Activated effector memory CD4-positive, alpha-beta T cell treated with anti-CD3 and anti-CD28 coated beads, Interleukin-2, amount 50 U/mL, for 16 hours (primary cell): ENCODE data around the gene GORAB.

Source experiments
- DNase-seq: peaks from one replicate; pipeline ENCODE4 v3.0.0-alpha.2; 2020

Gene GORAB, protein sequence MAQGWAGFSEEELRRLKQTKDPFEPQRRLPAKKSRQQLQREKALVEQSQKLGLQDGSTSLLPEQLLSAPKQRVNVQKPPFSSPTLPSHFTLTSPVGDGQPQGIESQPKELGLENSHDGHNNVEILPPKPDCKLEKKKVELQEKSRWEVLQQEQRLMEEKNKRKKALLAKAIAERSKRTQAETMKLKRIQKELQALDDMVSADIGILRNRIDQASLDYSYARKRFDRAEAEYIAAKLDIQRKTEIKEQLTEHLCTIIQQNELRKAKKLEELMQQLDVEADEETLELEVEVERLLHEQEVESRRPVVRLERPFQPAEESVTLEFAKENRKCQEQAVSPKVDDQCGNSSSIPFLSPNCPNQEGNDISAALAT

DNA sequence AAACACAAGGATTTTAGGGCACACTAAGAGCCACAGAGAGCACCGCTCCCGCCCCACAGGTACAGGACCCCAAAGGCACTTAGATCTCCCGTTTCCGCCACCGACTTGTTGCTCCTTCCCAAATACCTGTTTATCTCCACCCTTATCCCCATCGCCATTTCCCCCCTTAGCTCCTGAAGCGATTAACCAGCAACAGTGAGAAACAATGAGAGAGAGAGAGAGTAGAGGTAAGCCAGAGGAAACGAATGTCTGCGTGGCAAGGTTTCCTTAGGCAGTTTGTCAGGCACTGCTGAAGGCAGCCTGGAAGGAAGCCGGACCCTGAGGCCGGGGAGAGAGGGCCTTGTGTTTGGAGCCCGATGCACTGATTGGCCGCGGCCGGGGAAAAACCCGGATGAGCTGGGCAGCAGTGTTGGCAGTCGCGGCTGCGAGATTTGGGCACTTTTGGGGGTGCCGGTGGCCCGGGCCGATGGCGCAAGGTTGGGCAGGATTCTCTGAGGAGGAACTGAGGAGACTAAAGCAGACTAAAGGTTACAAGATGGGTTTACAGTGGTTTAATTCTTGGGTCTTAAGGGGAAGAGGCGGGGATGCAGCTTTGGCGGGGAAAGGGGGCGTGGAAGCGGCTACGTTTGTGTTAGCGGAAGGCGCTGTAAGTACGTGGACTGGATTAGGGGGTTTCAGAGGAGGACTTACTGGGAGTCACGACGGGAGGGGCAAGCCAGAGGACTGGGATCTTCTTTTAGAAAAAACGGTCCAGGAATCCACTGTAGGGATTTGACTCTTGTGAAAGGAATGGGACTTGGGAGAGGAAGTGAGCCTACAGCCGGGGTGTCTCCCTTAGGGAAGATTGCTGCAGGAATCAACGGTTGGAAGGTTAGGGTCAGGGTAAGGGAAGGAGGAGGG is at the start of gene GORAB:
GORAB (plus strand) TSS at position 409 of the 900 bp plus-strand sequence; CDS start at position 467, 58 bp downstream.
- DNase-seq: peak; percentile 94

DNA sequence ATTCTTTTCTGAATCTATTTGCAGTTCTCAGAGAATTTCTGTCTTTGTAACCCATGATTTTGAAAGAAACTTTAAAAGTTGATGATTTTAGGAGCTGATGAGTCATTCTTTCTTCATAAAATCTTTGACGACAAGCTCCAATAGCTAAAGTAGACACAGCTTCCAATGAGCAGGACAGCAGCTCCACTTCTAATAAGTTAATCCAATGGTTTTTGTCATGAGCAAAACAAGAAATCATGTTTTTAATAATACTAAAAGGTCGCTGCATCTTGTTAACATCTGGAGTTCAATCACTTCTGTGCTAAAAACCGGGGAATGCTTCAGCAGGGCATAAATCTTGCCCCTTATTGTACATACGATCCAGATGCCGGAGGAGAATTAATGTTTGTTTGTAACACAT is 48.9 kb upstream of the GORAB start:
- DNase-seq: no peak

DNA sequence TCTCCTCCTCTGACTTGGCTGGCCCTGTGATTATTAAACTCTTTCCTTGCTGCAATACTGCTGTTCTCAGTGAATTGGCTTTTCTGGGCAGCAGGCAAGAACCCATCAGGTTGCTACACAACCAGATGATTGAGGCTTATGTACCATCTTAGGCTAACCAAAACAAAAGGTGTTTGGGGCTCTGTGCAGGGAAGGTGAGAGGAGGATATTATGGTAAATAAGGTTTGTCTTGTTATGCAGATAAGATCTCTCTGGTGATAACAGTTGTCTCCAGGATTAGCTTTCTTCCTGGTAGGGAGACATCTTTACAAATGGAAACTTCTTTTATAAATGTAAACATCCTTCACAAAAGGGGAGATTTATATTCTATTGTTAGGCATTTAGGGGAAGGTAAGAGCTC is 44.5 kb upstream of the GORAB start:
- DNase-seq: no peak

DNA sequence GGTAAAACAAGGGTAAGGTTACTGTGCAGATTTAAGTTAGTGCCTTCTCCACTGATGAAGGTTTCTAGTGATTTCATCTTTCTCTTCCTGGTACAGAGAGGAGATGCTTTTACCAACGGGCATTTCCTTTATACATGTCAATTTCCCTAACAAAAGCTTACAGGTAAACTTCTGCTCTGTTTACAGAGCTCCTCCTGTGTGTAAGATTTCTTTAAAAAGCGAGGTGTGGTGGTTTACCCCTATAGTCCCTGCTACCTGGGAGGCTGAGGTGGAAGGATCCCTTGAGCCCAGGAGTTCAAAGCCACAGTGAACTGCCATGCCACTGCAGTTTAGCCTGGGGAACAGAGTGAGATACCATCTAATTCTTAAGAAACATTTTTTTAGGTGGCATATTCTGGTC is 40.7 kb upstream of the GORAB start:
- no peak for DNase-seq

DNA sequence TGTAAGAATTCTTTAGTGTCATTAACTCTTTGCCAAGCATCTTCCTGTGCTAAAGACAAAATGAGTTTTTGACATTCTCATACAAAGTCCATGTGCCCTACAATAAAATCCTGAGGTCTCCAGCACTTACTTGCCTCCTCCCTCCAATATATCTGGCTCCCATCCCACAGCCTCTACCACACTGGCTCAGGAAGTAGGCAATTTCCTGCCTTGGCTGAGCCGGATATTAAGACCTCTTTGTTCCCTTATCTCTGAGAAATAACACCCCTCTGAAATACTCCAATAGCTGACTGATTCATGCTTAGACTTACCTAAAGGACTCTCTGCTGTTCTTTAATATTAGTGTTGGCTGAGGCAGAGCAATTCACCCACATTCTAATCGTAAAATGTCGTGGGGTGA is 37.6 kb upstream of the GORAB start:
- no peak for DNase-seq

DNA sequence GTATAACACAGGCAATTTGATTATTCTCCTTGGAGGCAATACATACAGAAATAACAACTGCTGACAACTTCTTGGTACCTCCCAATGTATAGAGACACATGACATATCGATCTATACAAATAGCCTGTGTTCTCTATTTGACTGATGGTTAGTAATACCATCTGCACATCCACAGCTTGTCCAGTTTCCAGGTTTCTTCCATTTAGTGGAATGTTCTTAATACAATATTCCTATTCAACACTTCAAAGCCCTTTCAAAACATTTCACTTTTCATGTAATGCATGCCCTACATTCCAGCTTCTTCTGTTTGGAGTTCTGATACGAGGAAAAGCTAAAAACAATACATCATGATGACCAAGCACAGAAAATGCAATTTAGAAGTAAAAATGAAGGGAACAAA is 37.0 kb upstream of the GORAB start:
- DNase-seq: no peak

DNA sequence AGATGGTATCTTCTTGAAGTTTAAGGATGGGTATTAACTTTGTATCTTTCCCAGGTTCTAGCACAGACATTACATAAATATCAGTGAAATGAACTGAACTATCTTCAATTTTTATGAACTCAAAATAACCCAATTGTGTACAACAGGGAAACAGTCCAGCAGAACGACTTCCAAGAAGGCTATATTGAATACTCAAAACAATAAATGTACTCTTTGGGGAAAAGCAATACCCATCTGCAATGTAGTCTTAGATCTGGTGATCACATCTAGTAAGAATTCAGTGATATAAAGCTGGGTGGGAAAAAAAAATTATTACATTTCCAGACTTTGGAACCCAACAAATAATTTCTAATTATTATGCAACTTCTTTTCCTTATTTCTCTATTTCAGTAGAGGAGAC is 33.1 kb upstream of the GORAB start:
- no peak for DNase-seq

DNA sequence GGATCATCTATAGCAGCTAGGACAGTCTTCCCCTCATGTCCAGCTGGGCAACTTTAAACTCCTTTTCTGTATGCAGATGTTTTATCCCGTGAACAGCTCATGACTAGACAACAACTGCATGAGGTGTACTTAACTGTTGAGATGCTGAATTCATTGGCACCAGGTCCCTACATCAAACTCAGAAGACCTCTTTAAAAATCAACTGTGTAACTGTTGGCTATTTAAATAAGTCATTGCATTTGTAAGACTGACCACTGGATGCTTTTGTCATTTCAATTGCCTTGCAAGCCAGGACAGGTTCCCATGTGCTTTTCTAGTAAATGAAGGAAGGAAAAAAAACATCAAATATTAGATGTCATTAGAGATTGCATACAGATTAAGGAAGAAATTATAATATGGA is 28.3 kb upstream of the GORAB start:
- DNase-seq: no peak

DNA sequence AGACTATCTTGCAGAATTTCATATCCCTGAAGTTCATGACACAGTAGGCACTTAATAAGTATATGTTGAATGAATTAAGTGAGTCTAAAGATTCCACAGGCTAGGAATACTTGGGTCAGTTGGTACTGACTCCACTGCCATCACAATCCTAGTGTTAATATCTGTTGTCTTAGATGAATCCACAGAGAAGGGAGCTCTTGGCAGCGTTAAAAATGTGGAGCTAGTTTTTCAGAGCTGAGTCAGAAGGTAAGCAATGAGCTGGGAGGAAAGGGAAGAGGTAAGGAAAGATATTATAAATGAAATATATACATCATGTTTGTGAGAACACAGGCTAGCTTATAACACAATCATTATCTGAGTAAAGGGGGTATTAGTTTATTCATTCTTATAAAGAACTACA is 21.8 kb upstream of the GORAB start:
- no peak for DNase-seq

DNA sequence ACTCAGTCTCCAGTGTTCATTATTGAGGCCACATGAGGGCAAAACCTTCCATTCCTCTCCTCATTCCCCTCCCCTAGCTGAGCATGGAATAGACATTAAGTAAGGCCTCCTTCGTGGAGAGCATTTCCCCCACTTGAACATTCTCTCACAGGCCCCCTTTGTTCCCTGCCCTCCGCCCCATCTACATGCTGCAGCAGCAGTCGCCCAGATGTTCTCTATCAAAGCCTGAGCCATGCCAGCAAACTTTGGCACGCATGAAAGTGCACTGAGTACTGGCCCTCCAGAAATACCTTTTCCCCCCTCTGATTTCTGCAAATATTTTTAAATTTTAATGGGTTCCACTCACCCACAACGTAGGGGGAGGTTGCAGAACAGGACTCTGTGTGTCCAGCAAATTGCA is 20.9 kb upstream of the GORAB start:
- DNase-seq: no peak

DNA sequence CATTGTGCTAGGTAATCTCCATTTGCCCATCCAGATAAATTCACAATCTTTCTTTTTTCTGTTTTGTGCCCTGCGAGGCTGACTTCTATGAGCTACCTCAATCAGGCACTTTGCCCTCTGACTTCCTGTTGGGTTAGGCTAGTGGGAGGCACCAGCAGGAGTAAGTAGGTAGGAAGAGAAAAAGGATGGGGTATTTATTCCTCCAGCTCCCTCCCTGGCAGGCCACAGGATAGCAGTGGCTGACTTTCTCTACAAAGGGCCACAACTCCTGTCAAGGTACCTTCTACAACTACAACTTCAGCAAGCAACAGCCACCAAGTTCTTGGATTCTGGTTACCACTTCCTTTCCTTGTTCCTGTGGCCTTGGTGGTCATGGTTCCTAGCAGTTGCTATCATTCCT is 18.8 kb upstream of the GORAB start:
- no peak for DNase-seq

DNA sequence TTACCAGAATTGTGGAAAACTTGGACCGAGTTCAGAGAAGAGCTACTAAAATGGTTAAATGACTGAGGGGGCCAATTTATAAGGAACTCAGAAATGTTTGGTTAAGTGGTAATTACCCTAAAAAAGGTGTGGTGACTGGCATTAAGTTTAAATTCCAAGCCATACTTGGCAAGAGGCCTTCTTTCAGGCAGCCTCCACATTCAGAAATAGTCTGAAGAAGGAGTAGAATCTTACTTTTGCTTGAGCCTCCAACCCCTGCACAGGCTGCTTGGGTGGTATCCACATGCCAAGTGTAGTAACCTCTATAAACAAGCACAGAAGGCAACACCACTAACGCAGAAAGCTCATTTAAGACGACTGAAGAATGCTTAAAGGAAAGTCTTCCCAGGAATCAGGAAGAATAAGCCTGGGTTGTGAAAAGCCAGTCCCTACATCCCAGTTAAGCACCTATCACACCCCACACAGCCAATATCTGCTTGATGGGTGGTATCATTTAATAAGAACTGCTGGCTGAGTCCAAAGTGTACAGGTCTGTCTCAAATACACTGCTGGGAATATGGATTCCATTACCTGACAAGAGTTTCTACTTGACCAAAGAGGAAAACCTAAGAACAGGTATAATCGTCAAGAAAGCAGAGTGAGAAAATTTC is 13.7 kb upstream of the GORAB start:
- DNase-seq: no peak

DNA sequence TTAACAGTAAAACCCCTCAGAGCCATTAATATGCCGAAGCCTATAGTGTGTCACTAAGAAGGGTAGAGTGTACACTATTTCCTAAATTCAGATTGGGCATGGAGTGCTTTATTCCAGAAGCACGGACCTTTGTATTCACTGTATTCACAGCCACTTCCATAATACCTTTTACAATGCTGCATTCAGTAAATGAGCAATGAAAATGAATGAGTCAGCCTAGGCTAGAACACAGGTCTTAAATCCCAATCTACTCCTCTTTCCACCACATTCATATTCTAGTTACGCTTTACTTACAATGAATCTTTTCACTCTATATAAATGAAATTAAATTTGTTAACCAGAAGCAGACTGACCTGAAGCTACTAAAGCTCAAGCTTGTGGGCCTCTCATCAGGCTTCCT is 13.0 kb upstream of the GORAB start:
- DNase-seq: no peak

DNA sequence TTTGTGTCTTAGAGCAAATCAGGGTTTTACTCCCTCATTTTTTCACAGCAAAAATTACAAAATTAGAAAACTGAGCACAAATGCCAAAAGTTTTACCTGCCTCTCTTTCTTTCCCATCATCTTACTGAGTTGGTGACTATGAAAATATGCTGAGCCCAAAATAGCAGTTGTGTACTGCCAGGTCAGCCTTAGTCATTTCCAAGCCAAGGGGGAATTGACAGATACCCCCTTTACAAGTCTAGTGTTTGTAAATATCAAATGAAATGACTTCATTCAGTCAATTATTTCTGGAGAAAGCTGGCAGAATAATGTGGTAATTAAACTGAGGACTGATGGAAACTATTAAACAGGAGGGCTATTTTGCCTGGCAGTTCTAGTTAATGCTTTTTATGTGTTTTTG is 11.4 kb upstream of the GORAB start:
- no peak for DNase-seq

DNA sequence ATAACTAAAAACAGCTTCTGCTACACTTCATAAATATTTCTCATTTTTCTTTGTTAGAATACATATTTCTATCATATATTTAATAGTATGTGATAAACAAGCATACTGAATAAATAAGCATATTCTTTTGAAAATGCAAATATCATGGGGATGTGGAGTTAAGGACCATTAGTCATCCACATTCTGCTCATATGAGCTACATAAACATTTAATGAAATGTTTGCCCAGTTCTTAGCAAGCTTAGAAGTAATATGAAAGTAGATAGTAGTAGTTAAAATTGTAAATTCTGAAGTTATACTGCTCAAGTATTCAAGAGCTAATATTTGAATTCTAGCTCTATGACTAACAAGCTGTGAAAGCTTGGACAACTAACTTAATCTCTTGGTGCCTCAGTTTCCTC is 10.1 kb upstream of the GORAB start:
- no peak for DNase-seq

DNA sequence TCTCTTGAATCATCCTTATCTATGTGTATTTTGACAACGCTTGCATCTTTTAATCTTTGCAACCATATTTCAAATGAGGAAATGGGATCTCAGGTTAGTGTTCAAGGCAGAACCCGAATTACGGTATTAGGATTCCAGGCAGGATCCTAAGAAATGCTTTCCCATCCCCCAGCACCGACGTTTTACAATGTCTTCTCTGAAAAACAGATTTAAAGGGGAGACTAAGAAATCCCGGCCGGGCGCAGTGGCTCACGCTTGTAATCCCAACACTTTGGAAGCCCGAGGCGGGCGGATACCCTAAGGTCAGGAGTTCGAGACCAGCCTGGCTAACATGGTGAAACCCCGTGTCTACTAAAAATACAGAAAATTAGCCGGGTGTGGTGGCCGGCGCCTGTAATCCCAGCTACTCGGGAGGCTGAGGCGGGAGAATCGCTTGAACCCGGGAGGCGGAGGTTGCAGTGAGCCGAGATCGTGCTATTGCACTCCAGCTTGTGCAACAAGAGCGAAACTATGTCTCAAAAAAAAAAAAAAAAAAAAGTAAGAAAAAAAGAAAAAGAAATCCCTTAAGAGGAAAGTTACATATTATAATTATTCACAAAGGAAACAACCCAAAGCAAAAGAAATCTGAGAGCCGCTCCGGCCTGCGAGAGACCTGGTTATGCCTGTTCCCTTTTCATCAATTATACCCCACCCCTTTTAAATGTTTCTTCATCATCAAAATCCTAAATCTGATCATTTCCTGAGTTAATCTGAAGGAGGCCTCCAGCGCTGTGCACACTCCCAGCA is 801 bp upstream of the GORAB start:
- no peak for DNase-seq

DNA sequence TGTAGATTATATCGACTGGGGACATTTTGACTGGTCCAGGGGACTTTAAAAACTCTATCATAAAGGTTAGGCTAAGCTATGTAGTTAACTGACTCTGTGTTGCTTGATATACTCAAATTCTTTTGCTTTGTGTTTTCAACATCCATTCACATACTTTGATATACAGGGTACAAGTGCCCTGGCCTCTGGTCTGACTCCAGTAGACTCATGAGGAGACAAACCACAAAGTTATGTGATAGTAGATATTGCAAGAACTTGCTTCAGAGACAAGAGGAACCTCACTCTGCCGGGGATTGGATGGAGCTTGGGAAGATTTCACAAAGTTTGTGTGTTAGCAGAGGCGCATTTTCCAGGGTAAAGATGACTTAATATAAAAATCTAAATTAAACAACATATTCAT is 1.3 kb downstream of the GORAB start:
- DNase-seq: no peak

DNA sequence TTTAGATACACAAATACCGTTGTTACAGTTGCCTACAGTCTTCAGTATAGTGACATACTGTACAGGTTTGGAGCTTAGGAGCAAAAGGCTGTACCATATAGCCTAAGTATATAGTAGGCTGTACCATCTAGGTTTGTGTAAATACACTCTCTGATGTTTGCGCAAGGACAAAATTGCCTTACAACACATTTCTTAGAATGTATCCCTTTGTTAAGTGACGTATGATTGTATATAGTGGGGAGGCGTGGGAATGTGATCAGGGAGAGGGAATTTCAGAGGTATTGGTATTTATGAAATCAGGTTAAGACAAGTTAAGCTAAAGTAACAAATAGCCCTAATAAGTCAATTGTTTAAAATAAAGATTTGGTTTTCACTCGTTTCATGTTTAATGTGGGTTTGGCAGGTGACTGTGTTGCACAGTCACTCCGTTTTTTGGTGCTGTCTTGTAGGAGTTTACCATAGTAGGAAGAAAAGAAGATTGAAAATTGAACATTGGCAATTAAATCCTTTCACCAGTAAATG is 2.7 kb downstream of the GORAB start:
- no peak for DNase-seq

DNA sequence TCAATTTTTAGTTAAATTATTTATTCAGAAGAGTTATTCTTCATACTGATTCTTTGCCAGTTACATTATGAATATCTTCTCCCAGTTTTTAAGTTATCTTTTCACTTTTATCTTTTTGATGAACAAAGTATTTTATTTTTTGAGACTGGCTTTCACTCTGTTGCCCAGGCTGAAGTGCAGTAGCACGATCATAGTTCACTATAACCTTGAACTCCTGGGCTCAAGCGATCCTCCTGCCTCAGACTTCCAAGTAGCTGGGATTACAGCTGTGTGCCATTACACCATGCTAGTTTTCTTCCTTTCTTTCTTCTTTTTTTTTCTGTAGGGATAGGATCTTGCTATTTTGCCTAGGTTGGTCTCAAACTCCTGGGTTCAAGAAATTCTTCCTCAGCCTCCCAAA is 3.5 kb downstream of the GORAB start:
- DNase-seq: no peak

DNA sequence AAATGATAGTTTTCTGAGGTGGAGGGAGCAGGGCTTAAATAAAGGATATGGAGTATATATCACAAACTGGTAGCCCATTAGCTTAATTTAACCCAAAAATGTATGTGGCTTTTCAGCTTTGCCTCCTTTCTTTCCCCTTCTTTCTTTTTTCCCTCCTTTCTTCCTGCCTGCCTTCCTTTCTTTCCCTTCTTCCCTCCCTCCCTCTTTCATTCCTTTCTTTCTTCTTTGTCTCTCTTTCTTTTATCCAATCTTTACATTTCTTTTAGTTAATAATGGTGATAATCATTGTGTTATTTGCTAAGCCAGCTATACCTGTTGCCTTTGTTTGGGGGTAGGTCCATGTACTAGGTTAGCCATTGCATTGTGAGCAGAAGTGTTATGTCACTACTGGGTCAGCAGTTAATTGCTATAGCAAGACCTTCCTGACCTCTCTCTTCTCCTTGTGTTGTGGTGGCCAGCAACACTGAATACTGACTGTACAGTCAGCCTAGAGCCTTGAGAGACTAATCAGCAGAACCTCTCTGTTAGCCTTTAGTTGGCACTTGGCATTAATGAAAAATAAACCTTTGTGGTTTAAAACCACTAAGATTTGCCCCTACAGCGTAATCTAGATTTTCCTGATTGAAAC is 5.1 kb downstream of the GORAB start:
- no peak for DNase-seq

DNA sequence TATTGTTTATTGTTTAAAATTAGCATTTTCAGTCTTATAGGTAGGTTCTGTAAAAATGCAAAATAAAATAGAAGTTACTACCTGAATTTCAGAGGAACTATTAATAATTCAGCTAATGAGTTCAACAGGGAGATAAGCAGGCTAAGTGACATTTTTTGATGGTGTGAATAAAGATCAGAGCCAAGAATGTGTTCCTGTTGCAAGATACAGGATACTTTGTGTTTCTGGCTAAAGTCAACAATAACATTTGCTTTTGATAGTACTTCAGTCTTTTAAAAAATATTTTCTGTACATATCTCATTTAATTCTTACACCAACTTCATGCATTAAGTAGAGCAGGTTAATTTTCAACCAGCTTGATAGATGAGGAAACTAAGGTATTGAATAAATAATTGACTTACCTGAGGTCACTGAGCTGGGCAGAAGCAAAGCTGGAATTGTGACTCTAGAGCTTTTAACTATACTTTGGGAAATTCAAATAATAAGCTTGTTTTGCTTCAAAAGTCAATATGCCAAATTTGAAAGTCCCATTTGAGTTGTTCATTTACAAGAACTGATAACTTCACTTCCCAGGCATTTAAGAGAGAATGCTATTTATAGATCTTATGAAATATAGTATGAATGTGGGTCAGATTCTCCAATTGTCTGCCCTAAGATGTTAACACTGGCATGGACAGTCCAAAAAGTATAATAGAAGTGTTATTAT is 6.0 kb downstream of the GORAB start:
- no peak for DNase-seq

DNA sequence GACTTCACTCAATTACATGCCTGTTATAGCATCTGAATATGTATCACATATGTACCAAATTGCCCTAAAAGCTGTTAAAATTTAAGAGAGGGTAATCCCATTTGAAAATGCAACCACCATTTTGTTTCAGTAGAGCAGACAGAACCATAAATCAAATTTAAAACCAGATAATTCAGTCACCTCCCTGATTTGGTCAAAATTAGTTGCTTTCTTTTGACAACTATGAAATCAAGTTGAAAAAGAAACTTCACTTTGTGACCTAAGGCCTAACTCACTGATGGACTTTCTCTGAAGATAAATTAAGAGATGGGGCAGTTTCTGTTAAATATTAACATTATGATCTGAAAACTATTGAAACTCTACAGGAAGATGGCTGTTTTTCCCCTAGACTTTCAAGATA is 6.7 kb downstream of the GORAB start:
- DNase-seq: no peak
